Measurements from ENCODE around the gene CISD1. TPM values are rescaled to one million over a fixed set of nuclear protein-coding genes. Genes with fewer than 3 reads are reported as not detected.

CISD1 gene
- total and polyA plus RNA-seq, 2 of the 4 experiments (the other 2 are of a cell fraction): 28.2 to 34.6 TPM

GRCh38 chr10:58267713-58268453, 1.1 kb upstream of the CISD1 start, which contains the start of gene IPMK:
TSS of gene IPMK (minus strand) at chr10:58267894. CDS start at chr10:58267611, 283 bp downstream.
- H3K27me3 ChIP-seq (ENCODE audit: control insufficient read depth, insufficient read depth, low read length): no peaks in the 10 kb centered on the region
- BruUV-seq (replicated peaks): no TSS peak
- POLR2A ChIA-PET (ENCODE audit: unreplicated experiment): no interaction called here
- peaks cover 9 to 37% of the 10 kb centered on the region in 2 experiments for H3K79me1 ChIP-seq (ENCODE audit: low read depth in 1 of 2, low read length in 2 of 2)
- 0 out of 3 replicates have a peak within 1 kb of the TSS, but pooled peaks have one; percentile 19 for H2BK15ac ChIP-seq (ENCODE audit: low read depth, low read length)
- in situ Hi-C loops (cut with MboI; ENCODE audit: low sequenced_read_pairs): no loop called here
- dilution Hi-C loops (cut with HindIII; ENCODE audit: low sequenced_read_pairs, unreplicated experiment): no loop called here
- 0% methylated on average over 46 of the region's 76 CpGs; no CpG with 5 or more reads in 1 of the 2 experiments for WGBS, 2 experiments (ENCODE audit: extremely low coverage in 2 of 2, insufficient read length in 1 of 2)
- H4K91ac ChIP-seq (ENCODE audit: insufficient read depth, low read depth, low read length): peak within 1 kb of the TSS; percentile 14; the same call in 1 of the 2 replicates
- H2BK20ac ChIP-seq (ENCODE audit: low read depth, low read length): peak within 1 kb of the TSS; percentile 20; the same call in 1 of the 2 replicates
- no peaks in the 10 kb centered on the region for H3K9me3 ChIP-seq (ENCODE audit: control insufficient read depth, insufficient read depth, low read length)
- H3K27ac ChIP-seq (ENCODE audit: insufficient read depth, low read length): peak within 1 kb of the TSS; percentile 57
- peak within 1 kb of the TSS; percentile 37; the same call in 1 of the 2 replicates for H3K56ac ChIP-seq (ENCODE audit: extremely low read depth, insufficient read depth, low read length)
- peak within 1 kb of the TSS; percentile 51 for H3K9ac ChIP-seq (ENCODE audit: low read depth, low read length)
- H4K8ac ChIP-seq (ENCODE audit: low read depth in 2 of 2, low read length in 2 of 2): peak within 1 kb of the TSS in 1 of 2 experiments; percentile 78; a peak in 1 of 4 replicates
- peak within 1 kb of the TSS; percentile 85 for H3K4me2 ChIP-seq (ENCODE audit: low read depth, low read length)
- H2AFZ ChIP-seq (replicated peaks; ENCODE audit: low read length, poor library complexity): peak within 1 kb of the TSS; percentile 98
- peak within 1 kb of the TSS; percentile 75 for H3K4ac ChIP-seq (ENCODE audit: low read depth, low read length)
- peak; percentile 79 for DNase-seq
- CTCF ChIA-PET: interaction anchor here (1.3 to 1.5 kb wide), 2 partner anchors 24 to 45 kb away, joined by 4 read pairs; no protein-coding TSS in a partner anchor
- peak within 1 kb of the TSS; percentile 44 for H2AK9ac ChIP-seq (replicated peaks; ENCODE audit: low read depth, low read length, poor library complexity)
- H2BK5ac ChIP-seq (ENCODE audit: low read depth, low read length, poor library complexity, severe bottlenecking): peak within 1 kb of the TSS; percentile 73
- intact Hi-C loops (cut with micrococcal nuclease): loop anchor here (2.0 kb wide), 1 partner anchor 89 kb away; no protein-coding TSS in a partner anchor
- peak within 1 kb of the TSS; percentile 70 for H3K4me3 ChIP-seq (ENCODE audit: insufficient read depth, low read depth, low read length)
- H4K5ac ChIP-seq (ENCODE audit: low read depth, low read length): 0 out of 2 replicates have a peak within 1 kb of the TSS, but pooled peaks have one; percentile 36
- peak within 1 kb of the TSS; percentile 42; the same call in 1 of the 2 replicates for H2BK120ac ChIP-seq (ENCODE audit: low read depth, low read length)
- peak; percentile 74 for ATAC-seq (ENCODE audit: low read depth)
- TF ChIP-seq POLR2A (IDR thresholded peaks at IDR 0.05; ENCODE audit: low read depth, low read length) (peak; percentile 85), MAZ (IDR thresholded peaks at IDR 0.05; ENCODE audit: borderline replicate concordance, low read depth, low read length) (peak; percentile 55; the same call in 1 of the 2 replicates), CHD1 (IDR thresholded peaks at IDR 0.05; ENCODE audit: low read depth, low read length) (no peak), RFX5 (IDR thresholded peaks at IDR 0.05; ENCODE audit: low read depth, low read length) (no peak), USF2 (IDR thresholded peaks at IDR 0.05; ENCODE audit: low read depth, low read length) (peak; percentile 21; the same call in 1 of the 2 replicates), MXI1 (IDR thresholded peaks at IDR 0.05; ENCODE audit: borderline replicate concordance, low read depth, low read length) (peak; percentile 87), BHLHE40 (IDR thresholded peaks at IDR 0.05; ENCODE audit: low read depth, low read length) (peak; percentile 66), ELK1 (IDR thresholded peaks at IDR 0.05; ENCODE audit: borderline replicate concordance, low read depth, low read length) (no peak)
- no peaks in the 10 kb centered on the region for H3K4me1 ChIP-seq (ENCODE audit: control insufficient read depth, insufficient read depth, low read length)
- no peak within 1 kb of the TSS; the same call in none of the 2 replicates for H2AK5ac ChIP-seq (ENCODE audit: low read depth, low read length)
- peak within 1 kb of the TSS; percentile 40; the same call in 1 of the 2 replicates for H3K14ac ChIP-seq (replicated peaks; ENCODE audit: low read depth, low read length)
- H3K23ac ChIP-seq (ENCODE audit: low read depth, low read length): peak within 1 kb of the TSS; percentile 67
- H3K9me1 ChIP-seq (ENCODE audit: insufficient read depth, low read length): no peaks in the 10 kb centered on the region
- H3K18ac ChIP-seq (ENCODE audit: low read depth, low read length): peak within 1 kb of the TSS; percentile 30
- no peaks in the 10 kb centered on the region; the same call in 1 of the 2 replicates for H4K20me1 ChIP-seq (ENCODE audit: insufficient read depth, low read length)
- H3K36me3 ChIP-seq (ENCODE audit: control insufficient read depth, insufficient read depth, low read length): no peaks in the 10 kb centered on the region
